ENCODE measurements around the gene PGR.

PGR gene

DNA sequence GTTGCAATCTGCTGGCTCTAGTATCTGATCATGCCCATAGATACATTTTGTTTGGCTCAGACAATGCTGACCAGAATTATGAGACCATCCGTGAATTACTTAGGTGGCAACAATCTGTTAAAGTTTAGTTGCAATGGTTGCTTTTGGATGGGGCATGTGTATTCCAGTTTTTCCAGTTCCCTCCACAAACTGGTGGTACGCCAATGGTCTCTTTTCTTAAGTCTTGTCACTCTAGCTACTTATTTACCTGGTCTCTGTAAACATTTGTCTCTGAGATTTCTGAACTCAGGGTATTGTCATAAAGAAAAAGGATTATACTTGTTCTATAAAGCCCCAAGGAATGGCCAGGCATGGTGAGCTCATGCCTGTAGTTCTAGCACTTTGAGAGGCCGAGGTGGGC is 65.9 kb downstream of the PGR start:
- WGBS: 87% methylated on average over 3 of the region's 3 CpGs

DNA sequence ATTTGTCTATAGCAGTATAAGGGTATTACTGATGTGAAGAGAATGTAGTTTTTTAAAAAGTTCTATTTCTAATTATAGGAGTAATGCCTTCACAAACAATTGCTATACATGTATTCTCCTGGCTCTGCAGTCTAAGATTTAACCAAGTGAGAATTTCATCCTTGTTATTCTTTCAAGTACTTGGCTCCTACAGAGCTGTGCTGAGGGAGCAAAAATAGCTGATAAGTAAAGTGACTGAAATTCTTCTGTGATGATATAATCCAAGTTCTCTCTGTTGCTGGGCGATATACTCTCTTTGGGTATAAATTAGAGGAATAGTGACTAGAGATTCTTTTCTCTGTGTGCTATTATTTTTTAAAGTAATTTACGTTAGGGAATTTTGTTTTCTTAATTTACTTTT is 68.0 kb downstream of the PGR start:
- WGBS: 73% methylated on average over 1 of the region's 2 CpGs
- Histone ChIP-seq H3K27me3 (ENCODE audit: insufficient read depth, low read length) (no peaks in the 10 kb centered on the region), H3K36me3 (ENCODE audit: insufficient read depth, low read length) (no peaks in the 10 kb centered on the region), H3K9ac (ENCODE audit: low read depth, low read length) (no peak overlapping the region), H3K27ac (ENCODE audit: low read depth, low read length) (no peak overlapping the region), H3K9me3 (ENCODE audit: insufficient read depth, low read depth, low read length) (no peaks in the 10 kb centered on the region), H3K4me1 (ENCODE audit: insufficient read depth, low read length) (no peaks in the 10 kb centered on the region), H3K4me3 (ENCODE audit: low read length) (no peak overlapping the region)

More for the DNA sequence above, 65.9 kb downstream of the PGR start:
- H3K36me3 ChIP-seq (ENCODE audit: insufficient read depth, low read length): no peaks in the 10 kb centered on the region
- no peak overlapping the region for H3K4me3 ChIP-seq (ENCODE audit: low read length)
- no peak overlapping the region for H3K9ac ChIP-seq (ENCODE audit: low read depth, low read length)
- no peaks in the 10 kb centered on the region for H3K4me1 ChIP-seq (ENCODE audit: insufficient read depth, low read length)
- H3K9me3 ChIP-seq (ENCODE audit: insufficient read depth, low read depth, low read length): no peaks in the 10 kb centered on the region
- no peak overlapping the region for H3K27ac ChIP-seq (ENCODE audit: low read depth, low read length)
- no peaks in the 10 kb centered on the region for H3K27me3 ChIP-seq (ENCODE audit: insufficient read depth, low read length)

GRCh38 chr11:101059331-101059730 is 70.3 kb downstream of the PGR start:
- Histone ChIP-seq H3K27me3 (ENCODE audit: insufficient read depth, low read length) (no peaks in the 10 kb centered on the region), H3K4me1 (ENCODE audit: insufficient read depth, low read length) (no peaks in the 10 kb centered on the region), H3K9ac (ENCODE audit: low read depth, low read length) (no peak overlapping the region), H3K9me3 (ENCODE audit: insufficient read depth, low read depth, low read length) (no peaks in the 10 kb centered on the region), H3K36me3 (ENCODE audit: insufficient read depth, low read length) (no peaks in the 10 kb centered on the region), H3K4me3 (ENCODE audit: low read length) (no peak overlapping the region), H3K27ac (ENCODE audit: low read depth, low read length) (no peak overlapping the region)
- 89% methylated on average over 4 of the region's 4 CpGs for WGBS

DNA sequence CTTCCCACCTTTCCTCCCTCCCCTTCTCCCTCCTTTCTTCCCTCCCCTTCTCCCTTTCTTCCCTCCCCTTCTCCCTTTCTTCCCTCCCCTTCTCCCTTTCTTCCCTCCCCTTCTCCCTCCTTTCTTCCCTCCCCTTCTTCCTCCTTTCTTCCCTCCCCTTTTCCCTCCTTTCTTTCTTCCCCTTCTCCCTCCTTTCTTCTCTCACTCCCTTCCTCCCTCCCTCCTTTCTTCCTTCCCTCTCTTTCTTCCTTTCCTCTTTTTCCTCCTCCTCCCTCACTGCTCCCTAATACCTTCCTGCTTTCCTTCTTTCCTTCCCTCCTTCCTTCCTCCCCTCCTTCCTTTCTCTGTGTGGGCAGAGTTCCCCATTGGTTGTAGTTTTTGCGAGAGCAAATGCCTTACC is 76.1 kb downstream of the PGR start:
- 100% methylated on average over 1 of the region's 1 CpG for WGBS
- Histone ChIP-seq H3K9ac (ENCODE audit: low read depth, low read length) (no peak overlapping the region), H3K4me3 (ENCODE audit: low read length) (no peak overlapping the region), H3K27ac (ENCODE audit: low read depth, low read length) (no peak overlapping the region), H3K9me3 (ENCODE audit: insufficient read depth, low read depth, low read length) (no peaks in the 10 kb centered on the region), H3K4me1 (ENCODE audit: insufficient read depth, low read length) (no peaks in the 10 kb centered on the region), H3K36me3 (ENCODE audit: insufficient read depth, low read length) (no peaks in the 10 kb centered on the region), H3K27me3 (ENCODE audit: insufficient read depth, low read length) (no peaks in the 10 kb centered on the region)

DNA sequence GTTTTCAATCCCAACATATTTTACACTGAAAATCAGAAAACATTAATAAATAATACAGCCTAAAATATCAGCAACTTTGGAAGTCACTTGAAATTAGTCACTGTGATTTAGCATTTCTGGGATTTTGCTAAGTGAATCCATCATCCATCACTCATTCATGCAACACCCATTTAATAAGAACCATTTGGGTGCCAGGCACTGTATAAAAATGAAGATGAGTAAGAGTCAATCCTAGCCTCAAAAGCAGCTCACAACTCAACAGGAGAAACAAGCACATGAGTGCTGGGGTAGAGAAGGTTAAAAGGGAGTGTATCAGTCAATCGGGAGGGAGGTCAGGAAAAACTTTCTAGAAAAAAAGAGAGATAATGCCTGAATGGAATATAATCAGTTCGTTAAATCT is 77.9 kb downstream of the PGR start:
- no peaks in the 10 kb centered on the region for H3K9me3 ChIP-seq (ENCODE audit: insufficient read depth, low read depth, low read length)
- no peak overlapping the region for H3K4me3 ChIP-seq (ENCODE audit: low read length)
- no peak overlapping the region for H3K27ac ChIP-seq (ENCODE audit: low read depth, low read length)
- no peaks in the 10 kb centered on the region for H3K27me3 ChIP-seq (ENCODE audit: insufficient read depth, low read length)
- H3K9ac ChIP-seq (ENCODE audit: low read depth, low read length): no peak overlapping the region
- H3K4me1 ChIP-seq (ENCODE audit: insufficient read depth, low read length): no peaks in the 10 kb centered on the region
- WGBS: 65% methylated on average over 2 of the region's 2 CpGs
- no peaks in the 10 kb centered on the region for H3K36me3 ChIP-seq (ENCODE audit: insufficient read depth, low read length)

GRCh38 chr11:101049813-101050212 is 79.8 kb downstream of the PGR start:
- no peaks in the 10 kb centered on the region for H3K36me3 ChIP-seq (ENCODE audit: insufficient read depth, low read length)
- WGBS: no CpG with 5 or more reads among the region's 2 CpGs

DNA sequence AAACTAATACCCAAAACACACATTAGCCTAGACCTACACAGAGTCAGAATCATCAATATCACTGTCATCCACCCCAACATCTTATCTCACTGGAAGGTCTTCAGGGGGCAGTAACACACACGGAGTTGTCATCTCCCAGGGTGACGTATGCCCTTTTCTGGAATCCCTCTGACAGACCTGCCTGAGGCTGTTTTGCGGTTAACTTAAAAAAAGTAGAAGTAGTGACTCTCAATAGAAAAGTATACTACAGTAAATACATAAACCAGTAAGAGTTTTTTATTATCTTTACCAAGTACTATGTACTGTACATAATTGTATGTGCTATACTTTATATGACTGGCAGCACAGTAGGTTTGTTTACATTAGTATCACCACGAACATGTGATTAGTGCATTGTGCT is 80.5 kb downstream of the PGR start:
- Histone ChIP-seq H3K27me3 (ENCODE audit: insufficient read depth, low read length) (no peaks in the 10 kb centered on the region), H3K9me3 (ENCODE audit: insufficient read depth, low read depth, low read length) (no peaks in the 10 kb centered on the region), H3K36me3 (ENCODE audit: insufficient read depth, low read length) (no peaks in the 10 kb centered on the region), H3K4me1 (ENCODE audit: insufficient read depth, low read length) (no peaks in the 10 kb centered on the region), H3K4me3 (ENCODE audit: low read length) (no peak overlapping the region), H3K27ac (ENCODE audit: low read depth, low read length) (no peak overlapping the region), H3K9ac (ENCODE audit: low read depth, low read length) (no peak overlapping the region)
- 69% methylated on average over 3 of the region's 4 CpGs for WGBS

More at GRCh38 chr11:101049813-101050212, 79.8 kb downstream of the PGR start:
- no peak overlapping the region for H3K4me3 ChIP-seq (ENCODE audit: low read length)
- H3K9ac ChIP-seq (ENCODE audit: low read depth, low read length): no peak overlapping the region
- H3K27ac ChIP-seq (ENCODE audit: low read depth, low read length): no peak overlapping the region
- no peaks in the 10 kb centered on the region for H3K4me1 ChIP-seq (ENCODE audit: insufficient read depth, low read length)
- H3K9me3 ChIP-seq (ENCODE audit: insufficient read depth, low read depth, low read length): no peaks in the 10 kb centered on the region
- H3K27me3 ChIP-seq (ENCODE audit: insufficient read depth, low read length): no peaks in the 10 kb centered on the region

GRCh38 chr11:101048479-101048878 is 81.1 kb downstream of the PGR start:
- no peak overlapping the region for H3K4me3 ChIP-seq (ENCODE audit: low read length)
- no peaks in the 10 kb centered on the region for H3K9me3 ChIP-seq (ENCODE audit: insufficient read depth, low read depth, low read length)
- no peaks in the 10 kb centered on the region for H3K36me3 ChIP-seq (ENCODE audit: insufficient read depth, low read length)
- WGBS: 98% methylated on average over 3 of the region's 5 CpGs
- H3K27ac ChIP-seq (ENCODE audit: low read depth, low read length): no peak overlapping the region
- no peaks in the 10 kb centered on the region for H3K4me1 ChIP-seq (ENCODE audit: insufficient read depth, low read length)
- no peak overlapping the region for H3K9ac ChIP-seq (ENCODE audit: low read depth, low read length)
- no peaks in the 10 kb centered on the region for H3K27me3 ChIP-seq (ENCODE audit: insufficient read depth, low read length)

GRCh38 chr11:101046947-101047346 is 82.7 kb downstream of the PGR start:
- Histone ChIP-seq H3K9ac (ENCODE audit: low read depth, low read length) (no peak overlapping the region), H3K9me3 (ENCODE audit: insufficient read depth, low read depth, low read length) (no peaks in the 10 kb centered on the region), H3K36me3 (ENCODE audit: insufficient read depth, low read length) (no peaks in the 10 kb centered on the region), H3K4me1 (ENCODE audit: insufficient read depth, low read length) (no peaks in the 10 kb centered on the region), H3K27me3 (ENCODE audit: insufficient read depth, low read length) (no peaks in the 10 kb centered on the region), H3K4me3 (ENCODE audit: low read length) (no peak overlapping the region), H3K27ac (ENCODE audit: low read depth, low read length) (no peak overlapping the region)
- WGBS: 80% methylated on average over 1 of the region's 2 CpGs

DNA sequence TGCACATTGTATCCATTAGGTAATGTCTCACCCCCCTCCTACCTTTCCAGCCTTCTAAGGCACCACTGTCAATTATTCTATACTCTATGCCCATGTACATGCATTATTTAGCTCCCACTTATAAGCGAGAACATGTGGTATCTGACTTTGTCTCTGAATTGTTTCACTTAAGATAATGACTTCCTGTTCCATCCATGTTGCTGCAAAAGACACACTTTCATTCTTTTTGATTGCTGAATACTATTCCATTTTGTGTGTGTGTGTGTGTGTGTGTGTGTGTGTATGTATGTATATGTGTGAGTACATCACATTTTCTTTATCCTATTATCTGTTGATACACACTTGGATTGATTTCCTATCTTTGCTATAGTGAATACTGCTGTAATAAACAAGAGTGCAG is 84.2 kb downstream of the PGR start:
- no peak overlapping the region for H3K9ac ChIP-seq (ENCODE audit: low read depth, low read length)
- H3K27ac ChIP-seq (ENCODE audit: low read depth, low read length): no peak overlapping the region
- WGBS: 93% methylated on average over 1 of the region's 1 CpG
- no peaks in the 10 kb centered on the region for H3K9me3 ChIP-seq (ENCODE audit: insufficient read depth, low read depth, low read length)
- H3K36me3 ChIP-seq (ENCODE audit: insufficient read depth, low read length): no peaks in the 10 kb centered on the region
- H3K4me3 ChIP-seq (ENCODE audit: low read length): no peak overlapping the region
- H3K27me3 ChIP-seq (ENCODE audit: insufficient read depth, low read length): no peaks in the 10 kb centered on the region
- H3K4me1 ChIP-seq (ENCODE audit: insufficient read depth, low read length): no peaks in the 10 kb centered on the region

- no peaks in the 10 kb centered on the region for H3K36me3 ChIP-seq (ENCODE audit: insufficient read depth, low read length)
- no peaks in the 10 kb centered on the region for H3K9me3 ChIP-seq (ENCODE audit: insufficient read depth, low read depth, low read length)
- no peak overlapping the region for H3K27ac ChIP-seq (ENCODE audit: low read depth, low read length)
- H3K9ac ChIP-seq (ENCODE audit: low read depth, low read length): no peak overlapping the region
- WGBS: 97% methylated on average over 1 of the region's 1 CpG
- no peak overlapping the region for H3K4me3 ChIP-seq (ENCODE audit: low read length)
- no peaks in the 10 kb centered on the region for H3K27me3 ChIP-seq (ENCODE audit: insufficient read depth, low read length)
- H3K4me1 ChIP-seq (ENCODE audit: insufficient read depth, low read length): no peaks in the 10 kb centered on the region
Measured at GRCh38 chr11:101043940-101044339, 85.7 kb downstream of the PGR start.

DNA sequence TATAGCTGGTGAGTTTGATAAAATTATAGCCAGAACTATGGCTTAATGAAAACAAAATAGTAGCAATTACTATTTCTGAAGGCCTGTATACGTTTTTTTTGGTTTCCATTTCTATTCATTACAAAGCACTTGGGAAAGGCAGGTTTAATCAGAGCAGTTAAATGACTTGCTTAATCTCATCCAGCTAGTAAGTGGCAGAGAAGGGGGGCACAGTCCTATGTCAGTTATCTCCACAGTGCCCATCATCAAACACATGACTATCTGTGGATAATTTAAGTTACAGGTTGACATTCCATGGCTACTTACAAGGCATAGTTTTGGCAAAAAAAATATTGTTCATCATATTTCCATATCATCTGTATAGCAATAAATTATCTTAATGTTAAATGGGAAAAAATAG is 93.7 kb downstream of the PGR start:
- Histone ChIP-seq H3K4me3 (ENCODE audit: low read length) (no peak overlapping the region), H3K27ac (ENCODE audit: low read depth, low read length) (no peak overlapping the region), H3K27me3 (ENCODE audit: insufficient read depth, low read length) (no peaks in the 10 kb centered on the region), H3K9ac (ENCODE audit: low read depth, low read length) (no peak overlapping the region), H3K36me3 (ENCODE audit: insufficient read depth, low read length) (no peaks in the 10 kb centered on the region), H3K4me1 (ENCODE audit: insufficient read depth, low read length) (no peaks in the 10 kb centered on the region), H3K9me3 (ENCODE audit: insufficient read depth, low read depth, low read length) (no peaks in the 10 kb centered on the region)
- 90% methylated on average over 1 of the region's 1 CpG for WGBS
